ENCODE measurements around the gene LPAR3. TPM values are rescaled to one million over a fixed set of nuclear protein-coding genes. Genes with fewer than 3 reads are reported as not detected.

The LPAR3 gene
- total RNA-seq, 1 experiment from 2014 or later, result 0.07 TPM

DNA sequence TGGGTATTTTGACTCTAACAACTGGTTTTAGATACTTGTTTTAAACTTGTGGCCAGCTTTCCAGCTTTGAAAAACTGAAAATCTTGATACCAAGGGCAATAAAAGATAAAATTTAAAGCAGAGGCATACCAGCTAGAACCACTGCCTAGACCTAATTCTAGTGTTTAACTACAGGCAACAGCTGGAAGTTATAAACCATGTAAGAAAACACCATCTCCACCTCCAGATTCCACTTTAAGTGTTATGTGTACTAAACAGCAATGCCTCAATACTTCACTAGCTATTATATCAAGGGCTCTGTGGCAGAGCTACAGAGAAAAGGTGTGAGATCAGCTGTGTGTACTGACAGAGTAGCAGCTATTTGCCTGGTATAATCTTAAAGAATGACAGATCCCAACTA is 69.5 kb downstream of the LPAR3 start:
- no peak for DNase-seq
- Histone ChIP-seq H3K9me3 (no peaks in the 10 kb centered on the region), H3K36me3 (no peaks in the 10 kb centered on the region), H3K4me3 (no peak overlapping the region), H3K27me3 (no peaks in the 10 kb centered on the region)

DNA sequence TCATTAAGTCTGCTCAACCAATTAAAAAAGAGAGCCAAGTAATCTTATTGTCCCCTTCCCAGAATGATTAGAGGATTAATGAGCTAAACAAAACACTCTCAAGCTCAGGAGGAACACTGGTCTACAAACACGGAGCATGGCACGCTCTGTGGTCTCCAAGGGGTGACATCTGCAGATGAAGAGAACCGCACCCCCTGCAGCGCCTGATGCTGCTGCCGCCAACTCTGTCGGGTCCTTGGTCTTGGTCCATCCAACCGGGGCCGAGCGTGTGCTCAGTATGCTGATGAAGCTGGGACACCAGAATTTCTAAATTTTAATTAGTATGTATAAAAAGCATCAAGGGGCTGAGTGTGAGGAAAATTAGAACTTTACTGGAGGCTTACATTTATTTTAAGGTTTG is 82.7 kb downstream of the LPAR3 start:
- H3K27me3 ChIP-seq, result no peaks in the 10 kb centered on the region
- H3K36me3 ChIP-seq, result no peaks in the 10 kb centered on the region
- H3K9me3 ChIP-seq, result no peaks in the 10 kb centered on the region
- no peak for DNase-seq
- H3K4me3 ChIP-seq, result no peak overlapping the region

DNA sequence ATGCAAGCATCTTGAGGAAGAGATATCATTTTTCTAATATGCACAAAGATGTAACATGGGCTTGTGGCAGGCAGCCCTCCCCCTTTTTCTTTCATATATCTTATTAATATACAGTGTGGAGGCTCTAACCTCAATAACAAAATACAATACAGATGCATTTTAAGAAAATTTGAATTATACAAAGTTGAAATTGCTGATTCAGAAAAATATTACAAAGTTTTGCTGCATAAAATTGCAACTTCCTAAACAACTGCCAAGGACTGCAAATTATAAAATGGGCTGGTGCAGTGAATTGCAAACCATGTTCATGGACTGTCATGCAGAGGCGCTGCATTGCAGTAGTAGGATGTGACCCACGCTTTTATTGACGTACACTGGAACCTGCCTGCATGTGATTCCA is 84.0 kb downstream of the LPAR3 start:
- no peak for DNase-seq
- H3K36me3 ChIP-seq, result no peaks in the 10 kb centered on the region
- H3K27me3 ChIP-seq, result no peaks in the 10 kb centered on the region
- no peak overlapping the region for H3K4me3 ChIP-seq
- H3K9me3 ChIP-seq, result no peaks in the 10 kb centered on the region

DNA sequence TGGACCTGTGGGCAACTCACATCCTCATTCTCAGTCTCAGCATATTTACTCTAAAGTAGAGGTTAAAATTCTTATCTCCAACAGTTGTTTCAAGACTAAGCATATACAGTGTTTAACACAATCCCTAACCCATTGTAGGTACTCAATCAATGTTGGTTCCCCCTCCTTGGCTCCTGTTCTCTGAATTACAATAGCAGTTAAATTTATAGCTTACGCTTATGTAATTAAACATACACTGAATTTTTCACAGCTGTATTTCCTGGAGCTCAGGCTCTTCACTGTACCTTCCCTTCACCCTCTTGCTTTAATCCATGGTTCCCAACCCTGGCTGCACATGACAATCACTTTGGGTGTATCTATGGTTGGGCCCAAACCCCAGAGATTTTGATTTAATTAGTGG is 89.4 kb downstream of the LPAR3 start:
- H3K4me3 ChIP-seq, result no peak overlapping the region
- H3K27me3 ChIP-seq, result no peaks in the 10 kb centered on the region
- no peaks in the 10 kb centered on the region for H3K9me3 ChIP-seq
- H3K36me3 ChIP-seq, result no peaks in the 10 kb centered on the region
- no peak for DNase-seq

DNA sequence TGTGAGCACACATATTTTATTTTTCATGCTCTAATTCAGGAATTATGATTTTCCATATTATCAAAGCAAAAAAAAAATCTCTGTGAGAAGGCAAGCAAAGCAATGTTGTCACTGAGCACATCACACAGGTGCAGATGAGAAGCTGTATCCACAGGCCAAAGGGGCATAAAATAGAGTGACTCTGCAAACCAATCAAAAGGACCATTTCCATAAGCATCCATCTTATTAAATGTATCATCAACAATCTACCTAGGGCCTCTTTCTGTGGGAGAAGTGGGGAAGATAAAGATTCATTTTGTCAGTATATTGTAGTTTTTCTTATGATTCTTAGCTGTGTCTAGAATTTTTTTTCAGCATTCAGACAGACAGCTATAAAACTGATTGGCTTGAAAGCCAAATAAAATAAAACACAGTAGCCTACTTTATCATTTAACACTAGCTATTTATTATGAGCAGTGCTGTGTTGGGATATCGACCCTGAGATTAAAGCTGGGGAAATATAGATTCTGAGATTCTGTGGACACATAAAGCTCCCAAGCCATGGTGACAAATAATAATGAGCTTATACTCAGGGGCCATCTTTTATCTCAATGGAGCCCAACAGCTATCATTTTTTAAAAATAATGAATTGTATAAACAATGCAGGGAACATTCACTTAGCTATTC is 90.3 kb downstream of the LPAR3 start:
- no peaks in the 10 kb centered on the region for H3K9me3 ChIP-seq
- no peak overlapping the region for H3K4me3 ChIP-seq
- DNase-seq, result no peak
- no peaks in the 10 kb centered on the region for H3K36me3 ChIP-seq
- no peaks in the 10 kb centered on the region for H3K27me3 ChIP-seq

DNA sequence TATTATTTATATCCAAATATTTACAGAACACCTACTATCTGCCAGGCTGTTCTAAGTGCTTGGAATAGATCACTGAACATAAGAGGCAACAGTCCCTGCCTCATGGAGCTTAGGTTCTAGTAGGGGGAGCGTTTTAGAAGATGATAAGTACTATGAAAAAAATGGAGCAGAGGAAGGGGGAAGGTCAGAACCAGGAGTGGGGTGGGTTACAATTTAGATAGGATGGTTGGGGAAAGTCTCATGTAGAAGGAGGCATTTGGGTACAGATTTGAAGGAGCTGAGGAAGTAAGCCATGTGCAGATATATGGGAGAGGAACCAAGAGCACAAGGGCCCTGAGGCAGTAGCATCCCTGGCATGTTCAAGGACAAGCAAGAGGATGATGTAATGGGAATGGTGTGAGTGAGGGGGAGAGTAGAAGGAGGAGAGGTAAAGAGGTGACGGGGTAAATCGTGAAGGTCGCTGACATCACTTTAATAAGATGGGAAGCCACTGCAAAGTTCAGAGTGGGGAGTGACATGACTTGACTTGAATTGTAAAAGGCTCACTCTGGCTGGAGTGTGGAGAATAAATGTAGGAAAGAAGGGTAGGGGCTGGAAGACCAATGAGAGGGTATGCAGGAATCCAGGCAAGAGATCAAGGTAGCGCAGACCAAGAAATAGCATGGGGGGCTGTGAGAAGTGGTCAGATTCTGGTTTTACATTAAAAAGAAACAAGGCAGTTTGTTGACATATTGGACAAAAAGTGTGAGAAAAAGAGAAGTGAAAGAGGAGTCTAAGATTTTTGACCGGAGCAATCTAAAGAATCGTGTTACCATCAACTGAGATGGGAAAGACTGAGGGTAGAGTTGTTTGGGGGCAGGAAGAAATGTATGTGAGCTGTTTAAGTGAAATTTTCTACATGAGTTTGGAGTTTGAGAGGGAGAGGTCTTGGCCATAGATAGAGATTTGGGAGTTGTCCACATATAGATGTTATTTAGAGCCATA is 92.6 kb downstream of the LPAR3 start:
- DNase-seq, result no peak
- H3K9me3 ChIP-seq, result no peaks in the 10 kb centered on the region
- H3K27me3 ChIP-seq, result no peaks in the 10 kb centered on the region
- H3K36me3 ChIP-seq, result no peaks in the 10 kb centered on the region
- no peak overlapping the region for H3K4me3 ChIP-seq

GRCh38 chr1:84797603-84798002 is 95.4 kb downstream of the LPAR3 start:
- H3K27me3 ChIP-seq, result no peaks in the 10 kb centered on the region
- H3K9me3 ChIP-seq, result no peaks in the 10 kb centered on the region
- DNase-seq, result no peak
- no peaks in the 10 kb centered on the region for H3K36me3 ChIP-seq
- H3K4me3 ChIP-seq, result no peak overlapping the region

DNA sequence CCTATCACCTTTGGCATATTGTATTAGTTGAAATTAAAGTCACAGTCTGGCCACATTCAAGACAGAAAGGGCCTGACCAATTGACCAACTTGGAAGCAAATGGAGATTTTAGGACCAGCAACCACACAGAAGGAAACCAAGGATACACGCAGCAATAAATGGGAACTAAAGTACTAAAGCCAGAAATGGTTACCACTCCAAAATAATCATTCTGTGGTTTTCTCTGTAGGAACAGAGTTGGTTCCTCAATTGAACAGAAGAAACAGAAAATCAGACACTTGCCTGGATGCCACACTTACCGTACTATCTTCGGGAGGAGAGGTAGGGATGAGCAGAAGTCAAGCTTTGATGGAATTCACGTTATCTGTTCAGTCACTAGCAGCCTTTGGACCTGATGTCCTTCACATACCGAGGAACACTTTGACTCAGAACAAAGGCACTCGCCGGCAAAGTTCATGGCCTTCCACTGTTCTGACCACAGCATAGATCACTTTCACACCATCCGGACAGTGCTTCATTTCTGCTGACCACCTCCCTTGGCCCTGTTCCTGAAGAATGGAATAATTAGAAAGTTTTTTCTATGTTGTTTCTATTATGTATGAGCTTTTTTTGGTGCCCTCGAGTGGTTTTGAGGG is 96.9 kb downstream of the LPAR3 start:
- Histone ChIP-seq H3K36me3 (no peaks in the 10 kb centered on the region), H3K4me3 (no peak overlapping the region), H3K9me3 (no peaks in the 10 kb centered on the region), H3K27me3 (no peaks in the 10 kb centered on the region)
- DNase-seq, result no peak

- DNase-seq, result no peak
- no peaks in the 10 kb centered on the region for H3K9me3 ChIP-seq
- H3K36me3 ChIP-seq, result no peaks in the 10 kb centered on the region
- H3K4me3 ChIP-seq, result no peak overlapping the region
- H3K27me3 ChIP-seq, result no peaks in the 10 kb centered on the region
Measured at GRCh38 chr1:84795213-84795612, 97.8 kb downstream of the LPAR3 start.

DNA sequence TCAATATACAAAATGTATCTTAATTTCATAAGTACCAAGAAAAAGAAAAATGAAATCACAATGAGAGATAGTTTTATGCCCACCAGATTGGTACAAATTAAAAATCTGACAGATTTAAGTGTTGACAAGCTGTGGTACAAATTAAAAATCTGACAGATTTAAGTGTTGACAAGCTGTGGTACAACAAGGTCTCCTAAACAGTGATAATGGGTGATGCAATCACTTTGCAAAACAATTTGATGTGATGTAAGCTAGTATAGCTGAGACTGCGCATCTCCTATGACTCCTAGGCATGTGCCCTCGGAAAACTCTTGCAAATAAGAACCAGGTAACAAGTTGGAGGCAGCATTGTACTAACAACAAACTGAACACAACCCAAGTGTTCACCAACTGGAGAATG is 100.6 kb downstream of the LPAR3 start:
- Histone ChIP-seq H3K4me3 (no peak overlapping the region), H3K36me3 (no peaks in the 10 kb centered on the region), H3K27me3 (no peaks in the 10 kb centered on the region), H3K9me3 (no peaks in the 10 kb centered on the region)
- DNase-seq, result no peak

GRCh38 chr1:84789014-84789413 is 104.0 kb downstream of the LPAR3 start:
- Histone ChIP-seq H3K4me3 (no peak overlapping the region), H3K9me3 (no peaks in the 10 kb centered on the region), H3K27me3 (no peaks in the 10 kb centered on the region), H3K36me3 (no peaks in the 10 kb centered on the region)
- DNase-seq, result no peak

GRCh38 chr1:84785271-84786036 is 107.6 kb downstream of the LPAR3 start:
- H3K27me3 ChIP-seq, result no peaks in the 10 kb centered on the region
- DNase-seq, result peak; percentile 53
- no peaks in the 10 kb centered on the region for H3K9me3 ChIP-seq
- H3K36me3 ChIP-seq, result no peaks in the 10 kb centered on the region
- H3K4me3 ChIP-seq, result no peak overlapping the region

DNA sequence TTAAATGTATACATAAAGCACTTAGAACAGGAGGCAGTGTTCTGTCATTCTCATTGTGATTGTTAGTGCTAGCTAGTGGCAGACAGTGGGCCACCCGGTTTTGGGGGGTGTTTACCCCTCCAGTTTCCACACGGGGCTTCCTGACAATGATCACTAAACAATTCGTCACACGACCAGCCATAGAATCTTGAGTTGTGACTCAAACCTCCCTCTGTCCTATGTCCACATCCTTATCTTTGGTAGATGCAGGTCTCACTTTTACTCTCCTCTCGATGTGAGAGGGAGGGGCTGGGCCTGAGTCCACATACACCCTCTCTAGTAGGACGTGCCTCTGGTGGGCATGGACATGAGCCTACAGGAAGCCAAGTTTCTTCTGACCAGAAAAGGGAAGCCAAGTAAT is 110.1 kb downstream of the LPAR3 start:
- H3K4me3 ChIP-seq, result no peak overlapping the region
- no peaks in the 10 kb centered on the region for H3K36me3 ChIP-seq
- no peaks in the 10 kb centered on the region for H3K27me3 ChIP-seq
- no peaks in the 10 kb centered on the region for H3K9me3 ChIP-seq
- DNase-seq, result no peak

DNA sequence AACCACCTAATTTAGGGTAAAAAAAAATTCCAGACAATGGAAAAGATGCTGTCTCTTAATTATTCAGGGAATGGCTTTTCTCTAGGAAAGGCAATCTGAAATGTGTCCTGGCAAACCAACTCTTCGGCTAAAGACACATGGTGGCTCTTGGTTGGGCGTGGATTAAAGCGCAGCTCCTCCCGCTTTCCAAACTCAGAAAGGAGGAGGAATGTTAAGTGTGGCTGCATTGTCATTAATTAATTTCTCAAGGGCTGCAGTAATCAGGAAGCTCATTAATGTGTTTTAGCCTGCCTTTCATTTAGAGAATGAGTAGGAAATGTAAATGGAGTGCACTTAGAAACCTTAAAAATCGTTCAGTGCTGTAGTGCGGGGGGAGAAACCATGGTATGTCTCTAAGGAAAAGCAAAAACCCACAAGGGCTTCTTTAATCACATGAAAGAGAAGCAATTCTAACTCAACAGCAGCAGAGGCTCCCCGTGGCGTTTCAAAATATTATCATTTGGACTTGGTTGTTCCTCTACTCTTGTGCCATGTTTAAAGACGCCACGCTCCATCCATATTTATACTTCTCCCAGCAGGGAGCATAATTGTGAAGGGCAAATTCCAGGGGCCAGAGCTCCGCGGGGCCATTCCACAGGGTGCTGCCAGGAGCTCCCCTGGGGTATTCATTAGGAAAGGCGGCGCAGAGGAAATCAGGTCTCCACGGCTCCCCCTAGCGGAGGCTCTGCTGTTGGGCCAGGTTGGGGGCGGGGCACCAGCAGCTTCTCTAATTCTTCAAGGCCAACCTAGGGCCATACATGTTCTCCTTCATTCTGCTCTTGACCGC is 110.8 kb downstream of the LPAR3 start:
- Histone ChIP-seq H3K9me3 (no peaks in the 10 kb centered on the region), H3K4me3 (no peak overlapping the region), H3K36me3 (no peaks in the 10 kb centered on the region), H3K27me3 (no peaks in the 10 kb centered on the region)
- DNase-seq, result peak; percentile 51

DNA sequence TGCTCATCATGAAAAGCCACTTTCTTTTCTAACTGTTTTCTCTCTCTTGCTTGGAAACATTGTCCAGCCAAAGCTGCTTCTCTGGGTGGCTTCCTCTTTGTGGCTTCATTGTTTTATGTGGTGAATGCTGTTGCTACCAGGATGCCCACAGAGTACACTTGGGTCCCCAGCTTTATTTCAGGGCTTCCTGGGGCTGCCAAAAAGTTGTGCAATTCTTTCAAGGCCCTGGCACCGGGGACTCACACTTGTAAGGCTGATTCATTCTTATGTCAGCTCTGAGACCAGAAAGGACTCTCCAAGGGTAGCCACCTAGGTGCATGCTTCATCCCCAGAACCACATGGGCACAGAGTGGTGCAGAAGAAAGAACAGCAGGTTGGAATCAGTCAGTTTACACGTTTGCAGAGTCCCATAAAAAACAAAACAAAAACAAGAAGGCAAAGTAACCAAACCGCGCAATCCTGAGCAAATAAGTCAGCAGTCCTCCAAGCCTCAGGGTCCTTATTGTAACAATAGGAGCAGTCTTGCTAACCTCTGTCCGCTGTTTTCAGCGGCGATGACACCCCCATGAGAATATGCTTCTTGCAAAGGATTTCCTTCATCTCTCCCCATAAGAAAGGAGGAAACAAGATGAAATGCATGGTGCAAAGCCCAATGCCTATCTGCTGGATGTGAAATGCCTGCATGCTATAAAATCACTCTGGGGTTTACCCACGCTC is 112.8 kb downstream of the LPAR3 start:
- no peak overlapping the region for H3K4me3 ChIP-seq
- H3K9me3 ChIP-seq, result no peaks in the 10 kb centered on the region
- H3K27me3 ChIP-seq, result no peaks in the 10 kb centered on the region
- peak; percentile 67 for DNase-seq
- no peaks in the 10 kb centered on the region for H3K36me3 ChIP-seq
